ENCODE results near the gene MED22. TPM values are rescaled to one million over a fixed set of nuclear protein-coding genes. Genes with fewer than 3 reads are reported as not detected.

The MED22 gene
- polyA plus RNA-seq, 1 donor = 20.2 TPM

DNA sequence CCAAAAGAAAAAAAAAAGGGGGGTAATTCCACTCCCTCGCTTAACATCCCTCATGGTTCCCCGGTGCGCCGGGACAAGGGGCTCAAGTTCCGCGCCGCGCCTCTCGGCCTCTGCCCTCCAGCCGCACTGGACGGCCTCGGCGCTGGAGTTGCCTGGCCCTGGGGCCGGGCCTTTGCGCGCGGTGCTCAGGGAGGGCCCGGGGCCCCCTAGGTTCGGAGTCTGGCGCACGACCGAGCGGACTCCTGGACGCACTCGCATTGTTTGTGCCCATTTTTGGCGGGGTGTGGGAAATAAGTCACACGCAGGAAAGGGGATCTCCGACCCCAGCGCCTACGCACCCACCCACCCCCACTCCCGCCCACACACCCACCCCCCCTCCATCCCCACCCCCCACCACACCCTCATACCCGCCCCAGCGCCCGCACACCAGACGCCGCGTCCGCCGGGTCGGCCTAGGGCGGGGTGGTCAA lies 381 bp downstream of the MED22 start:
- H3K36me3 ChIP-seq (ENCODE audit: control insufficient read depth, insufficient read depth, low read length) = peaks cover 72% of the 10 kb centered on the region
- peaks cover 2% of the 10 kb centered on the region for H3K9me3 ChIP-seq (ENCODE audit: control insufficient read depth, low read depth, low read length)
- WGBS (ENCODE audit: insufficient coverage, low lambda C conversion rate) = no CpG with 5 or more reads among the region's 41 CpGs
- peak overlapping the region; percentile 68 for H3K27ac ChIP-seq (ENCODE audit: low read length)
- H3K4me3 ChIP-seq (ENCODE audit: low read length) = peak overlapping the region; percentile 86
- DNase-seq = peak; percentile 30 to 77
- H3K27me3 ChIP-seq (ENCODE audit: control insufficient read depth, insufficient read depth, low read length) = no peaks in the 10 kb centered on the region
- H3K4me1 ChIP-seq (ENCODE audit: control insufficient read depth, insufficient read depth, low read length) = peaks cover 19% of the 10 kb centered on the region

DNA sequence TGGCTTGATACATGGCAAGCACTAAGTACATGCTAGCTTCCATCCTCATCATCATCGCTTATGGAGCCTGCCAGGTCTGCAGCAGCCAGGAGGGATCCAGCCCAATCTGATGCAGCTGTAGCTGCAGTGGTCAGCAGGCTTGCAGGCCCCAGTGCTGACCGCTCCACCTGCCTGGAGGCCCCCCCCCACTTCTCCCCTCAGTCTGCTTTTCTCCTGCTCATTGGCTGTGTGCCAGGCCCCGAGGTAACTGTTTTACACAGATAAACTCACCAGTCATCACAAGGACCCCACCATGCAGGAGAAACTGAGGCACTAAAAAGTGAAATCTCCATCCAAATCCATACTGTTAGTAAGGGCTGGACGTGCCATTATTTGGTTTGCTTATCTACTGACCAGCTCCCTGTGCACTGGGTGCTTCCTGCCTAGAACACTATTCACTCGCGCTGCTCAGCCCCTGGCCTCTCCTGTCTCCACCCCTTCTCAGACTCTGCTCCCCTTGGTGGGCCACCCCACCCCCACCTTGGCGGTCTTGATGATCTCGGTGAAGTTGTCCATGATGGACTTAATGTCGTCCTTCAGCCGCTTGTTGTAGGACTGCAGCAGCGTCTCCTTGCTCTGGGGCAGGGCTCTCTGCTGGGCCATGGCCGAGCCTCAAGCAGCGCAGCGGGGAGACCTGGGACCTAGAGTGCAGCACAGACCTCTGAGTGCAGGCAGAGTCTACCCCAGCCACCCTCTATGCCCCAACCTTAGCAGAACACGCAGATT lies 1.7 kb downstream of the MED22 start:
- no CpG with 5 or more reads among the region's 15 CpGs for WGBS (ENCODE audit: insufficient coverage, low lambda C conversion rate)
- Histone ChIP-seq H3K4me1 (ENCODE audit: control insufficient read depth, insufficient read depth, low read length) (peaks cover 19% of the 10 kb centered on the region), H3K4me3 (ENCODE audit: low read length) (peak overlapping the region; percentile 86), H3K27ac (ENCODE audit: low read length) (no peak overlapping the region), H3K36me3 (ENCODE audit: control insufficient read depth, insufficient read depth, low read length) (peaks cover 71% of the 10 kb centered on the region), H3K9me3 (ENCODE audit: control insufficient read depth, low read depth, low read length) (peaks cover 2% of the 10 kb centered on the region), H3K27me3 (ENCODE audit: control insufficient read depth, insufficient read depth, low read length) (no peaks in the 10 kb centered on the region)
- DNase-seq = no peak

DNA sequence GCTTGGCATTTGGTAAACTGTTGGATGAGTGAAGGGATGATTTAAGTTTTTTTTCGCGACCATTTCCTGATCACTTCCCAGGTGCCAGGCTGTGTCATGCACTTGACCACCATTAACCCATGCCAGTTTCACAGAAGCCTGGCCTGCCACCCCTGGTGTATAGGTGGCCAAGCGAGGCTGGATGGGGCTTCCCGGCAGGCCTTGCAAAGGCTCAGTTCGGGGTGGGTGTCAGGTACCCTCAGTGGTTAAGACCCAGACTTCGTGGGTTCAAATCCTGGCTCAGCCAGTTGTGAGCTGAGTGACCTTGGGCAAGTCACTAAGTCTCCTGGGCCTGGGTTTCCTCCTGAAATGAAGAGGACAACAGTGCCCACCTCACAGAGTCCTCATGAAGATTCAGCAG lies 2.3 kb downstream of the MED22 start:
- peaks cover 2% of the 10 kb centered on the region for H3K9me3 ChIP-seq (ENCODE audit: control insufficient read depth, low read depth, low read length)
- no CpG with 5 or more reads among the region's 6 CpGs for WGBS (ENCODE audit: insufficient coverage, low lambda C conversion rate)
- H3K27me3 ChIP-seq (ENCODE audit: control insufficient read depth, insufficient read depth, low read length) = no peaks in the 10 kb centered on the region
- H3K4me1 ChIP-seq (ENCODE audit: control insufficient read depth, insufficient read depth, low read length) = peaks cover 19% of the 10 kb centered on the region
- H3K27ac ChIP-seq (ENCODE audit: low read length) = no peak overlapping the region
- DNase-seq = no peak
- H3K4me3 ChIP-seq (ENCODE audit: low read length) = no peak overlapping the region
- H3K36me3 ChIP-seq (ENCODE audit: control insufficient read depth, insufficient read depth, low read length) = peaks cover 71% of the 10 kb centered on the region

DNA sequence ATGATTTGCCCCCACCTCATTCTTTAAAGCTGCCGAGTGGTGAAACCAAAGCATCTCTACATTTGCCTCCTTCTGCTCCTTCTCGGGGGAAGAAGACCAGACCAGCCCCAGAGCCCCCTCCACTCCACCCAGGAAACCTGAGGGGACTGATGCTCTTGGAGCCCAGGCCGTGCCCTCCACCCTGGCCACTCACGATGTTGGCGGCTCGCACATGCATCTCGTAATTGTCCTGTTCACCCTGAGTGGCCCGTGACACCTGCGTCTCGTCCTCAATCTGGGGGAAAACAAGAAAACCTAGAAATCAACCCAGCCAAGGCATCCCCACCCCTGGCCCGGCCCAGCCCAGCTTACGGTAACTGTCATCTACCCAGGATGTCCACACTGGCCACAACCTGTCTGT lies 3.0 kb downstream of the MED22 start:
- H3K4me3 ChIP-seq (ENCODE audit: low read length) = no peak overlapping the region
- H3K36me3 ChIP-seq (ENCODE audit: control insufficient read depth, insufficient read depth, low read length) = peaks cover 71% of the 10 kb centered on the region
- no CpG with 5 or more reads among the region's 12 CpGs for WGBS (ENCODE audit: insufficient coverage, low lambda C conversion rate)
- DNase-seq = no peak
- H3K27ac ChIP-seq (ENCODE audit: low read length) = no peak overlapping the region
- peaks cover 2% of the 10 kb centered on the region for H3K9me3 ChIP-seq (ENCODE audit: control insufficient read depth, low read depth, low read length)
- H3K27me3 ChIP-seq (ENCODE audit: control insufficient read depth, insufficient read depth, low read length) = no peaks in the 10 kb centered on the region
- peaks cover 19% of the 10 kb centered on the region for H3K4me1 ChIP-seq (ENCODE audit: control insufficient read depth, insufficient read depth, low read length)

DNA sequence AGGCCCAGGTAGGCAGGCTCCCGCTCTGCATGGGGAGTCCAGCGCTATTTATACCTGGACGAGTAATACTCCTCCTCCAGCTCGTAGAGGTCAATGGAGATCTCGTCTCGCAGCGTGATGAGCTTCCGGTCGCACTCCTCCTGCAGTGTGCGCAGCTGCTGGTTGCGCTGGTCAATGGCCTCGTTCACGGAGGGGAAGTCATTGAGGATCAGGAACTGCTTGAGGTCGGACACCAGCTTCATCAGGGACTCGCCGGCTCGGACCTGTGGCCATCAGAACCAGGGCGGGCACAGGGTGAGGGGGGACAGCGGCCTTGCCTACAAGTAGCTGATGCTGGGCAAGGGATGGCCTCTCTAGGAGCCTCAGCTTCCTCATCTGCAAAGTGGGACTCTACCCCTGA lies 3.9 kb downstream of the MED22 start:
- peaks cover 71% of the 10 kb centered on the region for H3K36me3 ChIP-seq (ENCODE audit: control insufficient read depth, insufficient read depth, low read length)
- WGBS (ENCODE audit: insufficient coverage, low lambda C conversion rate) = no CpG with 5 or more reads among the region's 19 CpGs
- H3K27me3 ChIP-seq (ENCODE audit: control insufficient read depth, insufficient read depth, low read length) = no peaks in the 10 kb centered on the region
- no peak overlapping the region for H3K4me3 ChIP-seq (ENCODE audit: low read length)
- peaks cover 10% of the 10 kb centered on the region for H3K4me1 ChIP-seq (ENCODE audit: control insufficient read depth, insufficient read depth, low read length)
- no peak overlapping the region for H3K27ac ChIP-seq (ENCODE audit: low read length)
- DNase-seq = no peak
- peaks cover 2% of the 10 kb centered on the region for H3K9me3 ChIP-seq (ENCODE audit: control insufficient read depth, low read depth, low read length)

DNA sequence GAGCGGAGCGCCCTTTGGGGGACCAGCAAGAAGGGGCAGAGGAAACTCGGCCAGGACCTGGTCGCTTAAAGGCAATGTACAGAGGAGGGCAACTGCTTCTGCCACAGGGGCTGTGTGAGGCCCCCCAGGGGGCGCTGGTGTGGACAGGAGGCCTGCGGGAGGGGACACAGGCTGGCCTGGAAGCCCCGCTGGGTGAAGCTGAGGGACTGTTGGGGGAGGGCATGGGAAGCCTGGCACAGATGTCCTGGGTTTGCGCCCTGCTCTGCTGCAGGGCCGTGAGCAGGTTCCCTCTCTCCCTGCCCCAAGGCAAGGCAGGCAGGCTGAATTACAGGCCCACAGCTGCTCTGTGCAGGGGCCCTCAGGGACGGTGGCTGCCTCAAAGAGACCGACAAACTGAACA lies 5.4 kb downstream of the MED22 start:
- Histone ChIP-seq H3K27me3 (ENCODE audit: control insufficient read depth, insufficient read depth, low read length) (no peaks in the 10 kb centered on the region), H3K9me3 (ENCODE audit: control insufficient read depth, low read depth, low read length) (peaks cover 2% of the 10 kb centered on the region), H3K4me1 (ENCODE audit: control insufficient read depth, insufficient read depth, low read length) (peaks cover 9% of the 10 kb centered on the region), H3K4me3 (ENCODE audit: low read length) (no peak overlapping the region), H3K36me3 (ENCODE audit: control insufficient read depth, insufficient read depth, low read length) (peaks cover 72% of the 10 kb centered on the region), H3K27ac (ENCODE audit: low read length) (no peak overlapping the region)
- DNase-seq = no peak
- WGBS (ENCODE audit: insufficient coverage, low lambda C conversion rate) = no CpG with 5 or more reads among the region's 11 CpGs

DNA sequence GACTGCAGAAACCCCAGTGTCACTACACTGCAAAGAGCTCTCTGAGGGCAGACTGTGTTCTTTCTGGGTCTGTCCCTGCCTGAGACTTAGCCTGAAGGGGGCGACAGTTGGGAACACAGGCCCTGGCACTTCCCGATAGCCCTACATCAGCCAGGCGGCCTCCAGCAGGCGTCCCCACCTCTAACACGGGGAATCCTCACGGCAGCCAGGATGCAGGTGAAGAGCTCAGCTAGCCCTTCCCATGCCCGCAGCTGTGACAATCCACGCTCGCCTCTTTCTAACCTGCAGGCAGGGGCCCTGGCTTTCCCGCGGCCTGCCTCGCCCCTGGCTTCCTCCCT lies 5.9 kb downstream of the MED22 start:
- peaks cover 9% of the 10 kb centered on the region for H3K4me1 ChIP-seq (ENCODE audit: control insufficient read depth, insufficient read depth, low read length)
- H3K27ac ChIP-seq (ENCODE audit: low read length) = no peak overlapping the region
- H3K9me3 ChIP-seq (ENCODE audit: control insufficient read depth, low read depth, low read length) = peaks cover 2% of the 10 kb centered on the region
- no peak for DNase-seq
- H3K27me3 ChIP-seq (ENCODE audit: control insufficient read depth, insufficient read depth, low read length) = no peaks in the 10 kb centered on the region
- H3K4me3 ChIP-seq (ENCODE audit: low read length) = no peak overlapping the region
- H3K36me3 ChIP-seq (ENCODE audit: control insufficient read depth, insufficient read depth, low read length) = peaks cover 72% of the 10 kb centered on the region
- no CpG with 5 or more reads among the region's 12 CpGs for WGBS (ENCODE audit: insufficient coverage, low lambda C conversion rate)

DNA sequence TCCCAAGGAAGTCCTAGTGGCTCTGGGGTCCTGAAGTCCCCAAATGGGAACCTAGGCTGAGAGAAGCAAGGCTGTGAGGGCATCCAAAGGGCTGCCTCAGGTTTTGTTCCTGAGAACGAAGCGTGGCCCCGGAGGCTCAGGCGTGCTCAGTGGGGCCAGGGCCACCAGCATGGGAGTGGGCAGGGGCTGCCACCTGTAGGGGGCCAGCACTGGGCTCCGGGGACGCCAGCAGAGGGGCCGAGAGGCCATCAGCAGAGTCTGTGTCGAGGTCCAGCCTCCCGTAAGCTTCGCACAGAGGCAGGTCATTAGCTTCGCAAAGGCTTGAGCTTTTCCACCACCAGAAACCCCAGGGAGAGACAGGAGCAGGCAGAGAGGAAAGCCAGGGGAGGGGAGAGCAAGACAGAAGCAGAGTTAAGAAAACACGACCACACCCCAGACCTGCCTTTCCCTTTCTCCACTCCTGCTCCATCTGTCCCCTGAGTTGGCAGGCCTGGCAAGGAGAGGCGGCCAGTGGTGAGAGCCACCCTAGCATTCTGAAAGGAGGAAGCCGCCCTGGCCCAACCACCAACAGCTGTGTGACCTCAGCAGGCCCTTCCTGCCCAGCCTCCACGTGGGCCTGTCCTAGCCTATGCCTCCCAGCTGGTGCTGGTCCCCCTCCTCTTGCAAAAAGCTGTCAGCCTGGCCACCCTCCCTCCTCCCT lies 6.4 kb downstream of the MED22 start:
- Histone ChIP-seq H3K4me3 (ENCODE audit: low read length) (no peak overlapping the region), H3K27ac (ENCODE audit: low read length) (no peak overlapping the region), H3K4me1 (ENCODE audit: control insufficient read depth, insufficient read depth, low read length) (peaks cover 7% of the 10 kb centered on the region), H3K9me3 (ENCODE audit: control insufficient read depth, low read depth, low read length) (peaks cover 2% of the 10 kb centered on the region), H3K27me3 (ENCODE audit: control insufficient read depth, insufficient read depth, low read length) (no peaks in the 10 kb centered on the region), H3K36me3 (ENCODE audit: control insufficient read depth, insufficient read depth, low read length) (peaks cover 72% of the 10 kb centered on the region)
- DNase-seq = no peak
- WGBS (ENCODE audit: insufficient coverage, low lambda C conversion rate) = no CpG with 5 or more reads among the region's 15 CpGs

DNA sequence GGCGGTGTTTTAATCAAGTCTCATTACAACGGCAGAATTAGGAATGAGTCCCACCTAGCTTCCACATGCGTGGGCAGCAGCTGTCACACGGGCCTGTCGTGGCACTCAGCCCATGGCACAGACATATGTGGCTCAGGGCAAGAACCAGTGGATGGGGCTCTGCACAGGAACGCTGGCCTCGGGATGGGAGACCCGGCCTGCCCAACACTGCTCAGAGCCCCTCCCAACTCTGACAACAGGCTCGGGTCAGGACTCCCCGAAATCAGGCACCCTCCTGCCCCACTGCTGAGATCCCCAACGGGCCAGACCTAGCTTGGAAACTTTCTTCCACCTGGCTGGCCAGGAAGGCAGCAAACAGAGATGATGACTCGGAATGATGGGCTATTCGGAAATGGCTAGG lies 7.0 kb downstream of the MED22 start:
- no CpG with 5 or more reads among the region's 13 CpGs for WGBS (ENCODE audit: insufficient coverage, low lambda C conversion rate)
- Histone ChIP-seq H3K36me3 (ENCODE audit: control insufficient read depth, insufficient read depth, low read length) (peaks cover 69% of the 10 kb centered on the region), H3K27ac (ENCODE audit: low read length) (no peak overlapping the region), H3K4me1 (ENCODE audit: control insufficient read depth, insufficient read depth, low read length) (peaks cover 4% of the 10 kb centered on the region), H3K4me3 (ENCODE audit: low read length) (no peak overlapping the region), H3K9me3 (ENCODE audit: control insufficient read depth, low read depth, low read length) (peaks cover 2% of the 10 kb centered on the region), H3K27me3 (ENCODE audit: control insufficient read depth, insufficient read depth, low read length) (no peaks in the 10 kb centered on the region)
- no peak for DNase-seq

DNA sequence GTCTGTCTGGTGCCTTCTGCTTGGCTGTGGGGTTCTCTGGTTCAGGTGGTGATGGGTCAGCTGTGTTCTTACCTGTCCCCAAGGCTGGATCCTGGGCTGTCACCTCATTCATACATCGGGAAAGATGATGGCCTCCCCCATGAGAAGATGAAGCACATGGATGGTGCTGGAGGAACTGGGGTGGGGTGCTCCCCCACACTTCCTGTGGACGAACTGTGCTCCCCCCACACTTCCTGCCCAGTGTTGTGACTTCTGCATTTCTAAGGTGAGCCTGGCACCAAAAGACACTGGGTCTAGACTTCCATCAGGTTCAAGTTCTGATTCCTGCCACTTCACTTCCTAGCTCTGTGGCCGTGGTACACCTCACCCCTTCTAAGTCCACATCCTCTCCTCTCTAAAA lies 7.7 kb downstream of the MED22 start:
- H3K4me3 ChIP-seq (ENCODE audit: low read length) = no peak overlapping the region

More for the DNA sequence above, 7.7 kb downstream of the MED22 start:
- H3K27ac ChIP-seq (ENCODE audit: low read length) = no peak overlapping the region
- H3K9me3 ChIP-seq (ENCODE audit: control insufficient read depth, low read depth, low read length) = peaks cover 3% of the 10 kb centered on the region
- peaks cover 63% of the 10 kb centered on the region for H3K36me3 ChIP-seq (ENCODE audit: control insufficient read depth, insufficient read depth, low read length)
- WGBS (ENCODE audit: insufficient coverage, low lambda C conversion rate) = 80% methylated on average over 1 of the region's 3 CpGs
- peaks cover 4% of the 10 kb centered on the region for H3K4me1 ChIP-seq (ENCODE audit: control insufficient read depth, insufficient read depth, low read length)
- H3K27me3 ChIP-seq (ENCODE audit: control insufficient read depth, insufficient read depth, low read length) = no peaks in the 10 kb centered on the region
- no peak for DNase-seq

Measured in large intestine (tissue), 3 donors.